COLO668 (cell line): ENCODE results near the gene ZBTB7C.

ENCODE experiments used
- DNase-seq: peaks from one replicate; lab custom pipeline; 2025; ENCODE audit not compliant: unreplicated experiment; lab: John Stamatoyannopoulos, UW

The ZBTB7C gene

GRCh38 chr18:48197819-48198218 is 211.4 kb downstream of the ZBTB7C start:
- DNase-seq = no peak

- no peak for DNase-seq
These were observed 213.4 kb downstream of the ZBTB7C start for GRCh38 chr18:48195787-48196186.

- no peak for DNase-seq
These were observed 214.5 kb downstream of the ZBTB7C start for GRCh38 chr18:48194591-48195181.

- no peak for DNase-seq
These were observed 215.4 kb downstream of the ZBTB7C start for GRCh38 chr18:48193521-48194492.

- DNase-seq = no peak
These were observed 216.6 kb downstream of the ZBTB7C start for GRCh38 chr18:48192542-48192941.

- DNase-seq = peak; percentile 88
These were observed 217.7 kb downstream of the ZBTB7C start for GRCh38 chr18:48191494-48191893.

- DNase-seq = no peak
These were observed 218.2 kb downstream of the ZBTB7C start for GRCh38 chr18:48190994-48191393.

- no peak for DNase-seq
These were observed 220.6 kb downstream of the ZBTB7C start for GRCh38 chr18:48188609-48189008.

- no peak for DNase-seq
These were observed 222.3 kb downstream of the ZBTB7C start for GRCh38 chr18:48186861-48187260.

- peak; percentile 54 for DNase-seq
These were observed 222.9 kb downstream of the ZBTB7C start for GRCh38 chr18:48186131-48186766.

- DNase-seq = no peak
These were observed 225.1 kb downstream of the ZBTB7C start for GRCh38 chr18:48184118-48184517.

GRCh38 chr18:48183613-48184012 is 225.6 kb downstream of the ZBTB7C start:
- DNase-seq = no peak

GRCh38 chr18:48182779-48183178 is 226.4 kb downstream of the ZBTB7C start:
- no peak for DNase-seq

- no peak for DNase-seq
These were observed 227.3 kb downstream of the ZBTB7C start for GRCh38 chr18:48181857-48182256.

- no peak for DNase-seq
These were observed 227.9 kb downstream of the ZBTB7C start for GRCh38 chr18:48181087-48181823.

GRCh38 chr18:48179666-48180065 is 229.5 kb downstream of the ZBTB7C start:
- no peak for DNase-seq

- no peak for DNase-seq
These were observed 230.2 kb downstream of the ZBTB7C start for GRCh38 chr18:48179001-48179400.

GRCh38 chr18:48176909-48177308 is 232.3 kb downstream of the ZBTB7C start:
- no peak for DNase-seq

- no peak for DNase-seq
These were observed 235.6 kb downstream of the ZBTB7C start for GRCh38 chr18:48173557-48173956.

GRCh38 chr18:48172226-48173006 is 236.8 kb downstream of the ZBTB7C start:
- no peak for DNase-seq
